HG03060 (cell line): ENCODE results near the gene KLC1.

Experiments used
- ATAC-seq: cut with Tn5 transposase; IDR thresholded peaks from one replicate; pipeline ENCODE4 v1.9.1; 2021; ENCODE audit warnings: low read depth, moderate number of reproducible peaks; ENCODE audit not compliant: unreplicated experiment

KLC1 gene

DNA sequence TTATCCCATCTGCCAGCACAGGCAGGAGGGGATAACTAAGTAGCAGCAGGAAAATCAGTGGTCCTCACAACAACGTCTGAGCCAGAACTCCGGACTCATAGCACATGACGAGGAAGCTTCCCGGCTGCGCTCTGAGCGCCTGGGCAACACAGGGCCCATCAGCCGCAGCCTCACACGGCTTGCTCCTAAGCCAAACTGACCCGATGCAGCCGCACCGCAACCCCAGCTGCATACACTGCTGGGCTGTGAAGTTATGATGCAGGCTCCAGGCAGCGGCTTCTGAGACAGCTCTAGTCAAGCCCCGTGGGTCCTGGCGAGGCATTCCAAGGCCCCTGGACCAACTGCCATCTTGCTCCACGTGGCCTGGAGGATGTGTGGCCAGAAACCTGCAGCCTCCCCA is 114.7 kb downstream of the KLC1 start:
- no peak for ATAC-seq

DNA sequence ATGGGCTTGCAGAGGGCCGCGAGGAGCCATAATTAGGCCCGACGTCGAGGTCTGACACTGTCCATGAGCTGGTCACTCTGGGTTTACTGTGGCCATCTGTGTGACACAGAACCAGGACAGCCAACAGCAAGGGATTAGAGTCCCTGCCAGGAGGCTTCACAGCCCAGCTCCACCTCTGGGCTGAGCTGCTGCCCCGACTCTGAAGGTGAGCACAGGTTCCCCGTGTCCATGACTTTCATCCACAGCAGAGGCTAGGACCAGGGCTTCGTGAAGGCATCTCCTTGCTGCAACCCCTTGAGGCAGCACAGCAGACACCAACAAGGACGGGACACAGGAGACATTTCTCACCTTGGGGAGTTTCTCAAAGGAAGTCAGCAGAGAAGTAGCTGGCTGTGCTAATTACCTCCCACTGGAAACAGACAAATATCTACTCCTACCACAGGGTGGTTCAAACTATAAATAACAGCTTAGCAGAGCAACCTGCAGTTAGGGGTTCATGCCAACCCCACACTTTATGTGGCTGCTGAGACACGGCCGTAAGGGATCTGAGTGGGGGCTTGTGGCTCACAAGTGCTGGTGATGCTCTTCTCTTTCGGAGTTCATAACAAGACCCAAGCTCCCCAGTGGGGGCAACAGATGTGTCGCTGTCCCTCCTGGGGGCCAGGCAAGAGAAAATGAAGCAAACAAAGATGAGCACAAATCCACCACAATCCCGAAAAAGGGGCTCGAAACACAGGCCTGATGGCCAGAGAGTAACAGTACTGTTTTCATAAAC is 115.8 kb downstream of the KLC1 start:
- no peak for ATAC-seq

DNA sequence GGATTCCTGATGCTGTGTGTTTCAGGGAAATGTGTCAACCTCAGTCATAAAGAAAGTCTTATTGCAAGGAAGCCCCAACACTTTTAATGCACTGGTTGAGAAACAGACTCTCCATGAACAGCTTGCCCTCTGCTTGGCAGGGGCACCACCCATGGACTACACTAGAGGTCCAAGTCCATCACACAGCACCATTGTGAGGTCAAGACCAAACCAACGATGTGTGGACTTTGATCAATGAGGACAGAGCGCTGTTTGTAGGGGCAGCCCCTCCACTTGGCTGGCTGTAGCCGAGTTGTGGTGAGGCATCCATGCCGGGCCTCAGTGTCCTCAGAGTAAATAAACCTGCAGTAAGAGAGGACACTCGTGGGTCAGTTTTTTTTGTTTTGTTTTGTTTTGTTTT is 116.4 kb downstream of the KLC1 start:
- ATAC-seq: no peak

DNA sequence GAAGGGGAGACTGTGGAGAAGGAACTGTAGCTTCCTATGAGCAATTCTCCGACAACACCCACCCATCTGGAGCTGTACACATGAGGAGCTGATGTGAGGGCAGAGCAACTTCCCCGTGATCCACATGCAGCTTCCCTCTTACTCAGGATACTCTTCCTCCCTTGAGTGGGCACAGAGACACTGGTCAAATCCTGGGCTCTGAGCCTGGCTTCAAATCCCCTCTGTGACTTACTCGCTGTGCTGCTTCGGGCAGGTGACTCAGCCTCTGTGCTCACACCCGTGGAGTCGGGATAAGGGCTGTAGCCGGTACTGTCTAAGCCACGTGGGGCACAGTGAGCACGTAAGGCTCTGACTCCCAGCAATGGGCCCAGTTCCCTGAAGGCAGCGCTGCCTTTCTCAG is 117.7 kb downstream of the KLC1 start:
- ATAC-seq: no peak

DNA sequence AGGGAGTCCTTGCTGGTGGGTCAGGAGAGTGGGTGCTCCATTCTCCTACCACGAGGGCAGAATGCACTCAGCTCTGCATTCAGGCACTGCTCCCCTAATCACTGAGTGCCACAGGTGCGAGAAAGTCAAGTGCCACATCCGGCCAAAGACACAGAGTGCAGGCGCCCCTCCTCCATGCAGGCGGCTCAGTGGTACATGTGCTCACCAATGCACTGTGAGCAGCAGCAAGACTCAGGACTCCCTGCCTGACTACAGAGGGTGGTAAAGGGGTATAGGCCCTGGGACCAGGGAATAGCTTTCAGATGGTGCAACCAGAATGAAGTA is 119.5 kb downstream of the KLC1 start:
- ATAC-seq: no peak

DNA sequence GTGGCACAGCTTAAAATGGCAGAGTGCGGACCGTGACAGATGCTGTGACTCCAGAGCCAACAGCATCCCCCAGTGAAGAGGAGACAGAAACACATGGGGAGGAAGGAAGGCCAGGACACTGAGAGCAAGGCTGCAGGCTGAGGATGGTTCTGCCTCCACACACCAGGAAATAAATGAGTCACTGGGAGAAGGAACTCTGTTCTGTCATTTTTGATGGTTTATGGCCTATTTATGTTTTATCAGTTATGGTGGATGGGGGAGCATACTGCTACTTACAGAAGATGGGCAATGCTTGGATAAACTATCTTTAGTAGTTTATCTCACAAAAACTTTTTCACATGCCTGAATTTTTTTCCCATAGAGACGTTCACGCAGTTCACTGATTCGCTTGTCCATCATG is 120.4 kb downstream of the KLC1 start:
- no peak for ATAC-seq

DNA sequence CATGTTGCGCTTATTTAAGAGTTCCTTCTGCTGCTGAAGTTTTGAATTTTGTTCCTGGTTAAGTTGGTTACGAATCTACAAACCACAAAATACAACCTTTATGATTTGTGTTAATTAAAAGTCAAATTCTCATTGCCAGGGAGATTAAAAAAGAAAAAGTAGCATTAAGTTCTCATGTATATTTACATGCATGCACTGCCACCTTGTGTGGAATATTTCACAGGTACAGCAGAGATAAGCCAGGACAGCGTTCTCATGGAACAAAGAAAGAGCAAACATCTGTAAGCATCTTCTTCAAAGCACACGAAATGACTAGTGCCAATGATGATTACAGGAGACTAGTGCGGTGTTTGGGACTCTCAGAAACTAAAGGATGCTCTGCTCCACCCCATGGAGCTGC is 120.8 kb downstream of the KLC1 start:
- no peak for ATAC-seq
